HG03097 (cell line): ENCODE results near the gene LGALS9.

Experiments used
- ATAC-seq: cut with Tn5 transposase; IDR thresholded peaks from one replicate; pipeline ENCODE4 v1.9.1; 2021; ENCODE audit not compliant: unreplicated experiment, low FRiP score

Gene LGALS9

DNA sequence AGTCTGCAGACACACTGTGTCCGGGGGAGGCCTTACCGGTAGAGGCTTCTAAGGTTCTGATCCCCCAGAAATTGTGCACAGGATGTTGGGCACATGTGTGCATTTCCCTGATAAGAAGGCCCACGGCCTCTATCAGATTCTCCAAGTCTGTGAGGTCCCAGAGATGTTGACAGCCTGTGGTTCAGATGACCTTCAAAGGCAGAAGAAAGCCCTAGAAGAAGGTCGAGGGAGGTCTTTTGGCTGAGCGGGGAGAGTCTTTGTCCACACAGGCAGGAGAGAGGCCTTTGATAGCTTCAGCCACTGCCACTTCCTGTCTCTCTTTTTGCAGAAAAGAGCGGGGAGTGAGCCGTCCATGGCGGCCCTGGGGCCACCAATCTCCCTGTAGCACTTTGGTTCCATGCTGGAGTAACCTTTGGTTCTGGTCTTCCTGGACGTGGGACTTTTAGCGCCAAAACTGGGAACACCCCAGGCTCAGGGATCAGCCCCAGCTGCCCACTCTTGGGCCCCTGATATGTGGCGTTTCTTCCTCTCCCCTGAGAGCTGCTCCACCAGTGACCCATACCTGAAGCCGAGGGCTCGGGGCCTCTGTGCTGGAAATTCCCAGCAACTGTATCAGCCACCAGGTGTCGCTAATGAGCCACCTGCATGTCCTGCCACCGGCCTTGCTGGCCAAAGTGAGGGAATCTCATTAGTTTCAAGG lies 28.1 kb upstream of the LGALS9 start:
- ATAC-seq: no peak

- no peak for ATAC-seq
Observed at GRCh38 chr17:27603421-27603770, 27.6 kb upstream of the LGALS9 start.

DNA sequence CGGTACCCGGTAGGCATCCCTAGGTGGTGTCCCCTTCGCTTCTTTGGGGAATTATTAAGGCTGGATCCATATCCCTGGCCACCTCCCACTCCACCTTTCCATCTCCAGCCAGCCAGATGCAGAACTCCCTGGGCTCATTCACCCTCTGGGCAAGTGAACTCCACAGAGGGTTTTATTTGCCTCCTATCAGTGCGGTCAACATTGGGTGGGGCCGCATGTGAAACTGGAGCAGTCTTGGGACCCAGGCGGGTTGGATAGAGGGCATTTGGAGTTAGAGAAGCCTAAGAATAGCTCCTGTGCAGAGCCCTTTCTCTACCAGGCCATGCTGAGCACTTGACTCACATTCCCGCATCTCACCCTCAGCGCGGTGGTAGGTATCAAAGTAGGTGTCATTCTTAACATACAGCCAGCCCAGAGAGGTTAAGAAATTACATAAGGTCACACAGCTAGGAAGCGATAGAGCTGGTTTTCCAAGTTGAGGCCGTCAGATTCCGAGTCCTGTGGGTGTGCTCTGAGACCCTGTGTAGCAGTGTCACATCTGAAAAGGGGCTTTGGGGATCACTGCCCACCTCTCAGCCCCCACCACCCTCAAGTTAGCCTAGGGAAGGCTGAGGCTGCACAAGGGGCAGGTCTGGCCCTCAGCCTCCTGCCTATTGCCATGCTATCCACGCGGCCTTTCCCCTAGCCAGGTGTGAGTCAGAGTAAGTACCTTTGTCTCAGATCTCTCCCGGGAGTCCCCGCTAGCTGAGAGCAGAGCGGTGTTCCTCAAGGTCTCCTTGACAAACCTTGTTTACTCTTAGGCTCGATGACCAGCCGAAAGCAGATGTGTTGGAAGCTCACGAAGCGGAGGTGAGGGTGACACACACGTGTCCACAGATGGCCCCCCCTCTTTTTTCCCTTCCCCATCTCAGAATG lies 26.9 kb upstream of the LGALS9 start:
- no peak for ATAC-seq

- ATAC-seq: no peak
Observed at GRCh38 chr17:27605409-27605808, 25.6 kb upstream of the LGALS9 start.

GRCh38 chr17:27607521-27608091 lies 23.4 kb upstream of the LGALS9 start:
- no peak for ATAC-seq

DNA sequence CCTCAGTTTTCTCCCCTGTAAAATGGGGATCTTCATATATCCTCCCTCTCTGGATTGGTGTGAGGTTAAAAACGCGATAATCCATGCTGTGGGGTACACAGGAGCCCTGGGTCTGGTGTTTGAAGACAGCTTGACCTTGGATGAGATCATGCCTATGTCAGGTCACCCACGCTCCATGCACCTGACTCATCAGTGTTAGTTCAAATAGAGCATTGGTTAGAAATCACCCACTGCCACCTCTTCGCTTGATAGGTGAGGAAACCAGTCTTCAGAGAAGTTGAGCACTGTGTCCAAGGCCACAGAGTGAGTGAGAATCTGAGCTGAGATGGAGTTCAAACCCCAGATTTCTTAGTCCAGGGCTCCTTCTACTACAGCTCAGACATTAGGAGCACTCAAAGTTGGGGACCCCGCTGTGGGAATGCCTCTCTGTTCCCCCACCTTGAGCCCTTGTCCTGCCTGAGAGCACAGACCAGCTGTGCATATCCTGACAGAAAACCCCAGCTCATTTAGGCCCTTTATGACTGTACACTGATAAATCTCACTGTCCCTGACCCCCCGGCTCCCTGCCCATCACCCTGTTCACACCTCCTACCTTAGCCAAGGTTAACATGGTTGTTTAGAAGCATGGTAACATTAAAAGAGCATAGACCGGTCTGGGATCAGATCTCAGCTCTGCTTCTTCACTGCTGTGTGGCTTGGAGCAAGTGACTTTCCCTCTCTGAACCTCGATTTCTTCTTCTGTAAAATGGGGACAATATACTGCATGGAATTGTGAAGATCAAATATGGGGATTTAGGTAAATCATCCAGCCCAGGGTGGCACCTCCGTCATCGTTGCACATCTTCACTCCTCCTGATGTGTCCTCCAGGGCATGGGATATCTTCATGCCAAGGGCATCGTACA lies 22.4 kb upstream of the LGALS9 start:
- ATAC-seq: no peak

DNA sequence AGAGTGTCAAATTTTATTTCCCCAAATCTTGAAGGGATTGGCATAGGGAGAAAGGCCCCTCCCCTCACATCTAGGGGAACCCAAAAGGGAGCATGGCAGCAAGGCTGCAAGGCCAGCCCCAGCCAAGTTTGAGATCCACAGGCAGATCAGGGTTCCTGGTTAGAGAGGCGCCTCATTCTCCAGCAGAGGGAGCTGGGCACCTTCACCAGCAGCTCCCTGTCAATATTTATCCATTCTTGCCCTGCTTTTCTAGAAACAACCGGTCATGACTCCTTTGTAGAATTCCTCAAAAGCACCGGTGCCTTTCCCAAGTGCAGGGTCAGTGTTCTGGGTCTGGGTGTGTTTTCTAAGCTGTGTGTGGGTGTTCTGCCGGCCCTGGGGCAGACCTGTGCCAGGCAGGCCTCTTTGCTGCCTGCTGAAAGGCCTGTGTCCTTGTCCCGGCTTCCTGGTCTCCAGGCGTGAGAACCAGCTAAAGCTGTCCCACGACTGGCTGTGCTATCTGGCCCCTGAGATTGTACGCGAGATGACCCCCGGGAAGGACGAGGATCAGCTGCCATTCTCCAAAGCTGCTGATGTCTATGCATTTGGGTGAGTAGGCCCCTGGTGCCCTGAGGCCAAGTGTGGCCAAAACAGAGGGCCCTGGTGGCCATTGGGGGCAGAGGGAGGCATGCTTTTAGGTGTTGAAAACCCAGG lies 21.2 kb upstream of the LGALS9 start:
- no peak for ATAC-seq

- ATAC-seq: no peak
Observed at GRCh38 chr17:27610304-27610677, 20.7 kb upstream of the LGALS9 start.

DNA sequence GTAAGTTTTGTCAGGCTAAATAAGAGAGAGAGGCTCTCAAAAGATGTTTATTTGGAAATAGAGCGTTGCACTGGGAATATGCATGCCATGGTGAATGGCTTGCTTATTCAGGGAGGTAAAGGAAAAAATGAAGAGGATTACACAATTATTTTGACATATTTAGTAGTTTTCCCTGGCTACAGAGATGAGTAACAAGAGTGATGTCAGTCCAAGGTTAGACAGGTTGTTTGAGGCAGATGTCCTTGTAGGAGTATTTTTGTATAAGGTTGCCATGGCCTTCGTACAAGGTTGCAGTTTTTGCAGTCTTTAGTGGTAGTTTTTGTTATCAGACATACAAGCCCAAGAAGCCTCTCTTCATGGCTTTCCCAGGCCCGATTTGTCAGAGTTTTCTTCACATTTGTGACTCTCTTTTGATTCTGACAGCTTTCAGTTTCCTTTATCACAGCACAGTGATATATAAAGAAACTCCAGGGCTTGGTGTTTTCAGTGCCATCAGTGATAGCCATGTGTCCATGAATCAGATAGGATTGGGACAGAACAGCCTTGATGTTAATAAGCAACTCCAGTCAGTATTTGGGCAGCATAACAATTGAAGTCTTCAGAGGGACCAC lies 18.7 kb upstream of the LGALS9 start:
- ATAC-seq: no peak

- no peak for ATAC-seq
Observed at GRCh38 chr17:27613433-27613832, 17.6 kb upstream of the LGALS9 start.

DNA sequence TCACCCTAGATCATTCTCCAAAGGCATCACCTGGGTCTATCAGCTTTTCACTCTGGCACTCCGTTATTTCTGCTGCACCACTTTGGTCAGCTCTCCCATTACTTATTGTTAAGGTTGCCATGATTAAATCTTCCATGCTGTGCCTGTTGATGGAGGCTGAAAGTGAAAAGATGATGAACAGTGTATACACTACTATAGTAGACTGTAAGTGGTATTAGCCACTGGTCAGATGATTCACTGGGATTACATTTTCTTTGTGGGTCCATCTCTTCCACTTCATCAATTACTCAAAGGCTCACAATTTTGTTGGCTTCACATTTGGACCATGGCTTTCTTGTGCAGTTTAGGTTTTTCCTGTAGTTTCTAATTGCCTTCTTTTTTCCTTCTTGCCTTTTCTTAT lies 15.9 kb upstream of the LGALS9 start:
- ATAC-seq: no peak

DNA sequence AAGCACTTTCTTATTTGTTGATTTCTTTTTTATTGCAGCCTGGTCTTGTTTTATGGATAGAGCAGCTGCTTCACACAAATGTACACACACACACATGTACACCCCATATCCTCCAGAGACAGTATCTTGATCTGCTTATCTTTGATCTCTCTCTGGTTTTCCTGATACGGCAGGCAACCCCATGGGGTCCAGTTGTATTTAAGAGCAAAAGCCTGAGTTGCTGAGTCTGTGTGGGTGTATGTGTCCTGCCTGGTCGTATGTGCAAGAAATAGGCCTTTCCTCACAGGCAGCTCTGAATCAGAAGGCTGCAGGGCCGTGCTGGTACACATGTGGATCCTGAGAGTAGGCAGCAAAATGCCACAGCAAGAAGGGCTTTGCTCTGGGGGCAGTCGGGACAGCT lies 14.6 kb upstream of the LGALS9 start:
- no peak for ATAC-seq

DNA sequence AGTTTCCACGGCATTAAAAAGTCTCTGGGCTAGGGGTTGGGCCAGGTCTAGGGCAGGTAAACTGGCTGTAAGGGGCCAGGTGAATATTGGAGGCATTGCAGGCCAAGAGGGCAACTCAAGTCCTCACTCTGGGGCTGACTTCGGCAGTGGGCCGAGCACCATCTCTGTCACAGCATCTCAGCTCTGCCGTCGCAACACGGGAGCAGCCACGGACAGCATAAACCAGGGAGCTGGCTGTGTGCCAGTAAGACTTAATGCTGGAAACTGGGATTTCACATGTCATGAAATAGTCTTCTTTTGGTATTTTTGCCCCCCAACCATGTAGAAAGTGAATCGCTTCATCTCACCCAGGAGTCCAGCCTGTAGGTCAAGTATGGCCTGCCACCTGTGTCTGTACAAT lies 12.6 kb upstream of the LGALS9 start:
- no peak for ATAC-seq

DNA sequence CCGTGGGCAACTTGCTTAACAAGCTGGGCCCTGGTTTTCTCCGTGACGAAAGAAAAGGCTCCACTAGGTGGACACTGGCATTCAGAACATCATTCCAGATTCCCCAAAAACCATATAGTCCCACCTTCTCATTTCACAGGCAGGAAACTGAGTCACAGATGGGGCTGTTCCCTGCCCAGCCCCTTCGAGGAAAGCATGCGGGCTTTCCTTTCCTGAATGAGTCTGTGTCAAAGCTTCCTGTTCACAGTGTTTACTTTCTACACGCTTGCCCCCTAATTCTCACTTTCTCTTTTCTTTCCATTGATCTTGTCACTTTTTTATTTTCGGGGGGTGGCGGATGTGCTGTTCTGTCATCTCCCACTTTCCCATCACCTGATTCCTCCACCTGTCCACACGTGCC lies 10.3 kb upstream of the LGALS9 start:
- ATAC-seq: no peak

- ATAC-seq: no peak
Observed at GRCh38 chr17:27621536-27621935, 9.5 kb upstream of the LGALS9 start.

- no peak for ATAC-seq
Observed at GRCh38 chr17:27621942-27622559, 8.9 kb upstream of the LGALS9 start.

DNA sequence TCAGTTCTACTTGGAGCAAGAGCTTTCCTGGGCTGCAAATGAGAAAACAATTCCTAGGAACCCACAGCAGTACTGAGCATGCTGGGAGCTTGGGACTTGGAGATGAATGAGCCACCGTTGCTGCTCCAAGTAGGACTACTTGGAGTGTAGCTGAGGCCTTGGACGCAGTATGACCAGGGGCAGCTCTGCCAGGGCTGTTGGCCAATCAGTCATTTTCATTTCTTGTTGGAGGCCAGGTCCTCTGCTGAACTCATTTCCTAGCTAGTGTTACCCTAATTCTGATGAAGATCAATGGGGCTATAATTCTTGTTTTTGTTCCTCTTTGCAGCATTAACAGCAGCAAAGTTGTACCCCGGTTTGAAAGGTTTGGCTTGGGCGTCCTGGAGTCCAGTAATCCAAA lies 8.0 kb upstream of the LGALS9 start:
- no peak for ATAC-seq

DNA sequence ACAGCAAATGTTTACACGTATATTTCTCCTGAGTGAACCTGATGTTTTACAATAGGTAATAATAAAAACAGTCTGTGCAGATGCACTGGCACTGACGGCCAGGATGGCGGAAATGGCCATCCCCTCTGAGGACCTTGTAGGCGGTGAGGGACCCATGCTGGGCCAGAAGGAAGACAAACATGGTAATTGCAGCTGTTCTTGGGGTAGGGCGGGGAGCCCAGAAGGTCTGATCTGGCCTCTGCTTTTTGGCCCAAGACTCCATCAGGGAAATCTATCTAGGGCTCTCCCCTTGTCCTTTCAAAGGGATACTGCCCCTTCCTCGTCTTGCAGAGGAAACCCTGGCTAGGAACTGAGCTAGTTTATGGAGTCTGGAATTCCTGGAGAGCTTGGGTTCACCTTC lies 7.4 kb upstream of the LGALS9 start:
- ATAC-seq: no peak

DNA sequence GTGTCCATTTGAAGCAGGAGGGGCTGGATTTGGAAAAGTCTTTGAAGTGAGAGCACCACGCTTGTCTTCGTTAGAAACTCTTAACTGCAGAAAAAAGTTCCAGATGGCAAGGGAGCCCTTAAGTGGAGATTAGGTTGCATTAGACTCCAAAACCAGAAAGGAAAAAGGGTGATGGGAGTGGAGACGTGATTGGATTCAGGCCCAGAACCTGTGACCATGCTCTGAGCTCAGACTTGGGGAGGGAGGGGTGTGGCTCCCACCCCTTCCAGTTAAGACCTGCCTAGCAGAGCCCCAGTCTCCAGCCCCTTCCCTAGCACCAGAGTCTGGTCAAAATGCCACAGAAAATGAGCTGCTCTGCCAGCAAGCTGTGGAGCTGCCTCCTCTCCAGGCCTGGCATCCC lies 6.4 kb upstream of the LGALS9 start:
- no peak for ATAC-seq
